Right lobe of liver (tissue), 6 donors: ENCODE measurements around the gene NAT16. TPM values are rescaled to one million over a fixed set of nuclear protein-coding genes. Genes with fewer than 3 reads are reported as not detected.
A peak's percentile ranks its signal among the peaks of the same experiment; 100 is the strongest.

Experiments used
- ATAC-seq, 4 donors: fragments of 200-7000 bp; cut with Tn5 transposase; one replicate each; pipeline ENCODE4 v1.9.1; 2020; ENCODE audit warnings: mild to moderate bottlenecking in 4 of 4, moderate library complexity in 4 of 4
- DNase-seq, 3 donors: peaks; one replicate each; pipeline ENCODE4 v3.0.0-alpha.2; 2020
- H3K27ac ChIP-seq, 3 donors: fragments of 200-600 bp; one replicate each; pipeline ENCODE4 v1.8.0; 2022
- H3K27me3 ChIP-seq, 2 donors: fragments of 200-600 bp; one replicate each; pipeline ENCODE4 v1.8.0; 2022
- H3K36me3 ChIP-seq, 4 donors: fragments of 200-600 bp; sonication (generic) in 1 of 4; one replicate each; pipeline versions ENCODE4 v1.5.1 to v1.8.0; 2017 to 2022; ENCODE audit warnings: control low read depth in 1 of 4
- H3K4me1 ChIP-seq, 4 donors: fragments of 200-600 bp; sonication (generic) in 1 of 4; one replicate each; pipeline versions ENCODE4 v1.5.1 to v1.8.0; 2017 to 2022; ENCODE audit warnings: control low read depth in 1 of 4
- H3K4me3 ChIP-seq, 3 donors: fragments of 200-600 bp; one replicate each; pipeline ENCODE4 v1.8.0; 2022
- H3K9me3 ChIP-seq, 4 donors: fragments of 200-600 bp; sonication (generic) in 1 of 4; one replicate each; pipeline versions ENCODE4 v1.5.1 to v1.8.0; 2017 to 2022; ENCODE audit warnings: control low read depth in 1 of 4
- POLR2A ChIP-seq: fragments of 450-650 bp; IDR thresholded peaks from one replicate; pipeline ENCODE4 v1.6.1; 2017; ENCODE audit warnings: antibody characterized with exemption, mild to moderate bottlenecking
- WGBS: methylation state at CpG from one replicate; pipeline ENCODE4 v1.1.6; 2018; ENCODE audit warnings: low coverage, low lambda C conversion rate; ENCODE audit not compliant: insufficient coverage; ENCODE audit errors: missing lambda C conversion rate; 5-methylcytosine and 5-hydroxymethylcytosine counted together
- intact Hi-C, 2 donors: fragments of 100-400 bp; cut with DNase I; formaldehyde crosslinking; loops; one replicate each; pipeline versions ENCODE4 v1.11.2 to v1.14.1; 2022
- total RNA-seq, 6 experiments: library from RNA; depleted of rRNA in 2 of 6; stranded (reverse); fragments of >200 nt in 2 of 6; fragmentation: NEBNext Ultra II Directional in 3 of 6; extraction: Animal tissue kit (Norgen Biotek cat#: 25700) in 3 of 6; gene quantifications; one replicate each; pipeline versions ENCODE4 v1.1.0 to v1.2.4, GENCODE V29; 2016 to 2023
- TF ChIP-seq, protein P1 (sequence below), 4 donors: fragments of 200-600 bp in 3 of 4; fragments of 450-650 bp in 1 of 4; IDR thresholded peaks; one replicate each; pipeline versions ENCODE4 v1.5.1 to v1.8.0; 2016 to 2022; ENCODE audit warnings: antibody characterized with exemption in 4 of 4, mild to moderate bottlenecking in 2 of 4
- donor health status: DM: no; HTN: yes; CAD: no.
- donor health status: DM: no; HTN: no; CAD: no.
- donor health status: DM: no; HTN: no; CAD: no.
- donor health status: DM: no; HTN: yes; CAD: no.
- donor health status: DM: no; HTN: yes; CAD: no.

NAT16 gene
- total RNA-seq, 6 experiments from 2014 or later, result not detected

DNA sequence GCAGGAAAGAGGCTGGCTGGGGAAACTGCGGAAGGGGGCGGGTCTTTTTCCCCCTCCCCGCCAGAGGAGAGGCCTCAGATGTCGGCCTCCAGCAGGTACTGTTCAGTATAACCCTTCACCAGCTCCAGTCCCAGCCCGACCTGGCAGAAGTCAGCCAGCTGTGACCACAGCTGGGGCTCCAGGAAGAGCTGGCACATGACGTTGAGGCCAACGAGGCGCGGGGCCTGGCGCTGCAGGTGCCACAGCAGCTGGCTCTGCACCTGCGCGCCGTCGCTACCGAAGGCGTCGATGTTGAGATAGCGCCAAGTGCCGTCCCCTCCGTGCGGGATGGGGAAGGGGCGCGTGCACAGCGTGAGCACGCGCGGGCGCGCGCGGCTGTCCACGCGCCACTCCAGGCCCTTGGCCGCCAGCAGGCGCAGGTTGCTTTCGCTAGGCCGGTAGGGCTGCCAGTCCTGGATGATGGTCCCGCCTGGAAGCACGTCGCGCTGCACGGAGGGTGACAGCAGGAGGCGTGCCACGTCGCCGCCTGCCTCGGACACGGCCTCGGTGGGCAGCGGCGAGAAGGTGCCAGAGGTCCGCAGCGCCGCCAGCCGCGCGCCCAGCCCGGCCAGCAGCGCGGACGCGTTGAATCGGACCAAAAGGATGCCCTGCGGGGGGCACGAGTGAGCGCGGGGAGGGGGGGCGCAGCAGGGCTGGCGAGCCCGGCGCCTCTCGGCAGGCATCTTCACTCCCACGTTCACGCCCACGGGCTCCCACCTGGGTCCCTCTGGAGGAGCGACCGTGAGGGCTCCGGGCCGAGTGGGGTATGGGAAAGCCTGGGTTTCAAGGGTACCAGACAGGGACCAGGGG is 7.9 kb downstream of the NAT16 start:
- no peaks in the 10 kb centered on the region for H3K36me3 ChIP-seq
- DNase-seq, result no peak
- WGBS, result 0% methylated on average over 11 of the region's 79 CpGs
- TF ChIP-seq, protein P1, sequence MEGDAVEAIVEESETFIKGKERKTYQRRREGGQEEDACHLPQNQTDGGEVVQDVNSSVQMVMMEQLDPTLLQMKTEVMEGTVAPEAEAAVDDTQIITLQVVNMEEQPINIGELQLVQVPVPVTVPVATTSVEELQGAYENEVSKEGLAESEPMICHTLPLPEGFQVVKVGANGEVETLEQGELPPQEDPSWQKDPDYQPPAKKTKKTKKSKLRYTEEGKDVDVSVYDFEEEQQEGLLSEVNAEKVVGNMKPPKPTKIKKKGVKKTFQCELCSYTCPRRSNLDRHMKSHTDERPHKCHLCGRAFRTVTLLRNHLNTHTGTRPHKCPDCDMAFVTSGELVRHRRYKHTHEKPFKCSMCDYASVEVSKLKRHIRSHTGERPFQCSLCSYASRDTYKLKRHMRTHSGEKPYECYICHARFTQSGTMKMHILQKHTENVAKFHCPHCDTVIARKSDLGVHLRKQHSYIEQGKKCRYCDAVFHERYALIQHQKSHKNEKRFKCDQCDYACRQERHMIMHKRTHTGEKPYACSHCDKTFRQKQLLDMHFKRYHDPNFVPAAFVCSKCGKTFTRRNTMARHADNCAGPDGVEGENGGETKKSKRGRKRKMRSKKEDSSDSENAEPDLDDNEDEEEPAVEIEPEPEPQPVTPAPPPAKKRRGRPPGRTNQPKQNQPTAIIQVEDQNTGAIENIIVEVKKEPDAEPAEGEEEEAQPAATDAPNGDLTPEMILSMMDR (IDR thresholded peaks at IDR 0.05), result no peak
- no peak for TF ChIP-seq POLR2A
- no peak overlapping the region for H3K4me3 ChIP-seq
- H3K9me3 ChIP-seq, result no peaks in the 10 kb centered on the region
- no peak overlapping the region for H3K27ac ChIP-seq
- H3K27me3 ChIP-seq, result peaks cover 5 to 39% of the 10 kb centered on the region in 2 donors
- peaks cover 0 to 18% (median 0%) of the 10 kb centered on the region in 4 donors for H3K4me1 ChIP-seq
- intact Hi-C loops, result no loop called here
- ATAC-seq, result no peak

DNA sequence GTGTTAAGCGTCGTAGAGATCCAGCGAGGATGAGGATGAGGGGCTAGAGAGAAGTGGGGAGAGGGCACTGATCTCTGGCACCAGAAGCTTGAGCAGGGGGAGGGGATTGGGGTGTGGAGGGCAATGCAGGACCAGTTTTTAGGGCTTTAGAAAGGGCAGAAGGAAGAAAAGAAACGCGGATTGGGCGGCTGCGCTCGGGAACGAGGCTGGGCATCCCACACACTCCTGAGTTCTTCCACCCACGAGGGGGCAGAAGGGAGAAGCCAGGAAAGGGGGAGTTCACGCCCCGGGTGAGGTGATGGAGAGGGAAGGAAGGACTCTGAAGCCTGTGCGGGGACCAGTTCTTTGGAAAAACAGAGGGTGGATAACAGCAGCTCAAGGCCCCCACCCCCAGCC is 8.7 kb downstream of the NAT16 start:
- WGBS, result 1% methylated on average over 12 of the region's 13 CpGs
- H3K4me1 ChIP-seq, result peaks cover 0 to 18% (median 0%) of the 10 kb centered on the region in 4 donors
- no peaks in the 10 kb centered on the region for H3K36me3 ChIP-seq
- TF ChIP-seq POLR2A, result no peak
- TF ChIP-seq, protein P1 (IDR thresholded peaks at IDR 0.05), result peak in 1 of 4 donors; percentile 4
- H3K27ac ChIP-seq, result no peak overlapping the region
- H3K9me3 ChIP-seq, result no peaks in the 10 kb centered on the region
- intact Hi-C loops, result no loop called here
- DNase-seq (no peak), ATAC-seq (no peak)
- H3K4me3 ChIP-seq, result no peak overlapping the region
- peaks cover 5 to 39% of the 10 kb centered on the region in 2 donors for H3K27me3 ChIP-seq

DNA sequence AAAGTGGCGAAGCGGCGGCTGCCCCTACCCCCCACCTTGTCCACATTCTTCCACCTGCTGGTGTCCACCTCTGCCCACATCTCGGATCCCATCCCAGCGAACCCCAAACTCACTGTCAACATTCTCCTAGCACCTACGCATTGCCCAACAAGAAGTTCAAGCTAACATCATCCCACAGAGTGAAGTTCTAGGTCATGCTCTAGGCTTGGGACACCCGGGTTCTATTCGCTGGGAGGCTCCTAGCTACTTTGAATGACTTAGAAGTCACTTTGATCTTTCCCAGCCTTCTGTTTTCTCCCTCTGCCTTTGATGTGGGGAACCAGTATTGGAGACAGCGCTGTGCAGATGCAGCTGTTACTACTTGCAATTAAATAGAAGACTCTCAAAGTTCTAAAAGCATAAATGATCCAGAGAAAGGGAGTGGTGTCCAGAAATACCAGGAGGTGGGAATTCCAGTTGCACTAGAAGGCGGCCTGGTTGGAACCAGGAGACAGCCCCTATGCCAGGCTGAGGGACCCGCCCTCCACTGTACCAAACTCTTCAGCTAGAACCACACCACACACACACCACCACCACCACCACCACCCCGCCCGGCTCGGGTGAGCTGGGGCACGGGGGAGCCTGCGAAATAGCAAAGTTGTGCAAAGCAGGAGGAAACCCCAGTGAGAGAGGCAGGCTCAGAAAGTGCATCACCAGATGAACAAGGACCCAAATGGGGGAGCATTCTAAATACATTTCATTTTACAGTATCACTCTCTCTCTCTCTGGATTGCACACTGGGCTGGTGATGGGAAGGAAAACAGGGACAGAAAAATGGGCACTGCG is 9.3 kb downstream of the NAT16 start:
- 10% methylated on average over 10 of the region's 17 CpGs for WGBS
- TF ChIP-seq POLR2A, result no peak
- TF ChIP-seq, protein P1 (IDR thresholded peaks at IDR 0.05), result no peak
- H3K27ac ChIP-seq, result no peak overlapping the region

DNA sequence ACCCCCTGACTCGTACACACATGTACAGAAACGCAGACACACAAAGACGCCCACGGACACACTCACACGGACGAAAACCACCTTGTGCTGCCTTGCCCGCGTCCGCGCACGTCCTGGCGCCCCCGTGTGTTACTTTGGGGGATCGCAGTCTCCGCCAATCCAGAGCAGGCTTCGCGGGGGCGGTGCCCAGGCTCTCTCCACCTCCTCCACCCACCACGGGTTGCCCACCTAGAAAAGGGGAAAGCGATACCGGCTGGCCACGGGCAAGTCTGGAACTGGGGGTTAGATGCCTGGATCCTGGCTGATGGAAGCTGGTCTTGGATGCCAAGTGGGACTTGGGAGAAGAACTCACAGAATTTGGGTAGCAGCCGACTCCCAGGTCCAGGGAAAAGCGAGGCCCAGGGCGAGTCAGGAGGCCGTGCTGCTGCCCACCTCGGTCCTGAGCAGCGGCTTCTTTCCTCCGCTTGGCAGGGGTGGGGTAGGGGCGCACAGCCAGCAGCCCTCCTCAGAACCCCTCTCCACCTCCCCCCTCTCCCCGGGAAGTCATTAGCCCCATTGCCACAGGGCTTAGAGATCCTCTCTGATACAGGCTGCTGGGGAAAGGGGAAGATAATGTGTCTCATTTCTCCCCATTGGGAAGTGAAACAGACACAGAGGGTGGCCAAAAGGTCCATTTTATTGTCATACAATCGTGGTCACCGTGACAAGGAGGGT is 10.1 kb downstream of the NAT16 start:
- TF ChIP-seq, protein P1 (IDR thresholded peaks at IDR 0.05), result peak; percentile 69 to 89 (median 86)
- TF ChIP-seq POLR2A, result no peak
- intact Hi-C loops, result loop anchor here in 1 of 2 donors (10.0 kb wide), 1 partner anchor 115 kb away; no protein-coding TSS in a partner anchor
- peak; percentile 66 to 74 (median 70) for ATAC-seq
- H3K27ac ChIP-seq, result no peak overlapping the region
- peaks cover 5 to 41% of the 10 kb centered on the region in 2 donors for H3K27me3 ChIP-seq
- WGBS, result 2% methylated on average over 26 of the region's 33 CpGs
- H3K4me3 ChIP-seq, result no peak overlapping the region
- no peaks in the 10 kb centered on the region for H3K36me3 ChIP-seq
- peaks cover 0 to 29% (median 0%) of the 10 kb centered on the region in 4 donors for H3K4me1 ChIP-seq
- peak; percentile 75 to 77 (median 75) for DNase-seq
- no peaks in the 10 kb centered on the region for H3K9me3 ChIP-seq

More for the DNA sequence above, 9.3 kb downstream of the NAT16 start:
- peaks cover 0 to 20% (median 0%) of the 10 kb centered on the region in 4 donors for H3K4me1 ChIP-seq
- no peak for DNase-seq
- H3K9me3 ChIP-seq, result no peaks in the 10 kb centered on the region
- no peak for ATAC-seq
- H3K27me3 ChIP-seq, result peaks cover 5 to 42% of the 10 kb centered on the region in 2 donors
- no peak overlapping the region for H3K4me3 ChIP-seq
- intact Hi-C loops, result no loop called here
- H3K36me3 ChIP-seq, result no peaks in the 10 kb centered on the region
